SK-N-SH treated with all-trans-retinoic acid at 6 μM for 48 hours (cell line): Measurements from ENCODE around the gene DYNLRB1.
"Not testable (repeated sequence)": the region's sequence is repeated elsewhere in the genome, so short reads cannot be mapped to it uniquely, and the experiment has no call there.

Source experiments
- ARNTL ChIP-seq: fragments of 450-650 bp; formaldehyde crosslinking; IDR thresholded peaks from 2 replicates; pipeline ENCODE4 v1.5.0; 2020; ENCODE audit warnings: low read depth, mild to moderate bottlenecking, moderate library complexity, borderline replicate concordance
- BACH2 ChIP-seq: fragments of 250-450 bp; sonication (Bioruptor Pico); IDR thresholded peaks from 2 replicates; pipeline ENCODE4 v1.9.0; 2021; ENCODE audit warnings: mild to moderate bottlenecking, borderline replicate concordance
- GLIS3 ChIP-seq: fragments of 250-450 bp; sonication (Bioruptor Pico); IDR thresholded peaks from 2 replicates; pipeline ENCODE4 v1.5.0; 2020; ENCODE audit warnings: mild to moderate bottlenecking, moderate library complexity
- ISL1 ChIP-seq: fragments of 250-450 bp; sonication (Bioruptor Pico); IDR thresholded peaks from 2 replicates; pipeline ENCODE4 v2.1.2; 2022; ENCODE audit warnings: mild to moderate bottlenecking, moderate library complexity
- OSR1 ChIP-seq: fragments of 250-450 bp; sonication (Bioruptor Pico); IDR thresholded peaks from 2 replicates; pipeline ENCODE4 v1.8.0; 2022; ENCODE audit warnings: moderate library complexity, mild to moderate bottlenecking, inconsistent platforms
- RARB ChIP-seq: fragments of 250-450 bp; sonication (Bioruptor Pico); IDR thresholded peaks from 2 replicates; pipeline ENCODE4 v1.8.0; 2021; ENCODE audit warnings: mild to moderate bottlenecking, moderate library complexity
- TCF4 ChIP-seq: fragments of 250-450 bp; sonication (Bioruptor Pico); IDR thresholded peaks from 2 replicates; pipeline ENCODE4 v1.8.0; 2021; ENCODE audit warnings: mild to moderate bottlenecking, moderate library complexity, borderline replicate concordance
- ZFP3 ChIP-seq: fragments of 250-450 bp; sonication (Bioruptor Pico); IDR thresholded peaks from 2 replicates; pipeline ENCODE4 v1.5.0; 2020; ENCODE audit warnings: mild to moderate bottlenecking, moderate library complexity
- ZFP30 ChIP-seq: fragments of 450-650 bp; formaldehyde crosslinking; IDR thresholded peaks from 2 replicates; pipeline ENCODE4 v1.5.0; 2022; ENCODE audit warnings: mild to moderate bottlenecking, moderate library complexity
- TF ChIP-seq, protein P1 (sequence below): fragments of 250-450 bp; sonication (Bioruptor Pico); IDR thresholded peaks from 2 replicates; pipeline ENCODE4 v1.5.0; 2020; ENCODE audit warnings: mild to moderate bottlenecking, moderate library complexity
- TF ChIP-seq, protein P2 (sequence below): fragments of 250-450 bp; sonication (Bioruptor Pico); IDR thresholded peaks from 2 replicates; pipeline ENCODE4 v1.8.0; 2021; ENCODE audit warnings: low read depth, mild to moderate bottlenecking, moderate library complexity, borderline replicate concordance
- TF ChIP-seq, protein P3 (sequence below): fragments of 250-450 bp; sonication (Bioruptor Pico); IDR thresholded peaks from 2 replicates; pipeline ENCODE4 v1.5.1; 2021; ENCODE audit warnings: mild to moderate bottlenecking, moderate library complexity

DNA sequence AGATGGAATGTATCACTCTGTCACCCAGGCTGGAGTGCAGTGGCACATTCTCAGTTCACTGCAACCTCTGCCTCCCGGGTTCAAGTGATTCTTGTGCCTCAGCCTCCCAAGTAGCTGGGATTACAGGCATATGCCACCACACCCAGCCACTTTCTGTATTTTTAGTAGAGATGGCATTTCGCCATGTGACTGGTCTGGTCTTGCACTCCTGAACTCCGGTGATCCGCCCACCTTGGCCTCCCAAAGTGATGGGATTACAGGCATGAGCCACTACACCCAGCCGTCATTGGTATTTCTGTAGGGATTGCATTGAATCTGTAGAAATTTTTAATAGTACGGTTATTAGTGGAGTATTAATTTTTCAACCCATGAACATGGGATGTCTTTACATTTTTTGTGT is 18.6 kb upstream of the DYNLRB1 start:
- not testable (repeated sequence) for TF ChIP-seq ISL1 (CRISPR knock-in tag); ZFP30 (CRISPR knock-in tag); OSR1 (CRISPR knock-in tag); ARNTL (CRISPR knock-in tag); TCF4 (CRISPR knock-in tag); RARB (CRISPR knock-in tag); BACH2; ZFP3 (CRISPR knock-in tag); GLIS3 (CRISPR knock-in tag)
- TF ChIP-seq, protein P1, sequence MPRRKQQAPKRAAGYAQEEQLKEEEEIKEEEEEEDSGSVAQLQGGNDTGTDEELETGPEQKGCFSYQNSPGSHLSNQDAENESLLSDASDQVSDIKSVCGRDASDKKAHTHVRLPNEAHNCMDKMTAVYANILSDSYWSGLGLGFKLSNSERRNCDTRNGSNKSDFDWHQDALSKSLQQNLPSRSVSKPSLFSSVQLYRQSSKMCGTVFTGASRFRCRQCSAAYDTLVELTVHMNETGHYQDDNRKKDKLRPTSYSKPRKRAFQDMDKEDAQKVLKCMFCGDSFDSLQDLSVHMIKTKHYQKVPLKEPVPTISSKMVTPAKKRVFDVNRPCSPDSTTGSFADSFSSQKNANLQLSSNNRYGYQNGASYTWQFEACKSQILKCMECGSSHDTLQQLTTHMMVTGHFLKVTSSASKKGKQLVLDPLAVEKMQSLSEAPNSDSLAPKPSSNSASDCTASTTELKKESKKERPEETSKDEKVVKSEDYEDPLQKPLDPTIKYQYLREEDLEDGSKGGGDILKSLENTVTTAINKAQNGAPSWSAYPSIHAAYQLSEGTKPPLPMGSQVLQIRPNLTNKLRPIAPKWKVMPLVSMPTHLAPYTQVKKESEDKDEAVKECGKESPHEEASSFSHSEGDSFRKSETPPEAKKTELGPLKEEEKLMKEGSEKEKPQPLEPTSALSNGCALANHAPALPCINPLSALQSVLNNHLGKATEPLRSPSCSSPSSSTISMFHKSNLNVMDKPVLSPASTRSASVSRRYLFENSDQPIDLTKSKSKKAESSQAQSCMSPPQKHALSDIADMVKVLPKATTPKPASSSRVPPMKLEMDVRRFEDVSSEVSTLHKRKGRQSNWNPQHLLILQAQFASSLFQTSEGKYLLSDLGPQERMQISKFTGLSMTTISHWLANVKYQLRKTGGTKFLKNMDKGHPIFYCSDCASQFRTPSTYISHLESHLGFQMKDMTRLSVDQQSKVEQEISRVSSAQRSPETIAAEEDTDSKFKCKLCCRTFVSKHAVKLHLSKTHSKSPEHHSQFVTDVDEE (CRISPR knock-in tag), result not testable (repeated sequence)
- TF ChIP-seq, protein P2, sequence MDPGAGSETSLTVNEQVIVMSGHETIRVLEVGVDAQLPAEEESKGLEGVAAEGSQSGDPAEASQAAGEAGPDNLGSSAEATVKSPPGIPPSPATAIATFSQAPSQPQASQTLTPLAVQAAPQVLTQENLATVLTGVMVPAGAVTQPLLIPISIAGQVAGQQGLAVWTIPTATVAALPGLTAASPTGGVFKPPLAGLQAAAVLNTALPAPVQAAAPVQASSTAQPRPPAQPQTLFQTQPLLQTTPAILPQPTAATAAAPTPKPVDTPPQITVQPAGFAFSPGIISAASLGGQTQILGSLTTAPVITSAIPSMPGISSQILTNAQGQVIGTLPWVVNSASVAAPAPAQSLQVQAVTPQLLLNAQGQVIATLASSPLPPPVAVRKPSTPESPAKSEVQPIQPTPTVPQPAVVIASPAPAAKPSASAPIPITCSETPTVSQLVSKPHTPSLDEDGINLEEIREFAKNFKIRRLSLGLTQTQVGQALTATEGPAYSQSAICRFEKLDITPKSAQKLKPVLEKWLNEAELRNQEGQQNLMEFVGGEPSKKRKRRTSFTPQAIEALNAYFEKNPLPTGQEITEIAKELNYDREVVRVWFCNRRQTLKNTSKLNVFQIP, result not testable (repeated sequence)
- TF ChIP-seq, protein P3, sequence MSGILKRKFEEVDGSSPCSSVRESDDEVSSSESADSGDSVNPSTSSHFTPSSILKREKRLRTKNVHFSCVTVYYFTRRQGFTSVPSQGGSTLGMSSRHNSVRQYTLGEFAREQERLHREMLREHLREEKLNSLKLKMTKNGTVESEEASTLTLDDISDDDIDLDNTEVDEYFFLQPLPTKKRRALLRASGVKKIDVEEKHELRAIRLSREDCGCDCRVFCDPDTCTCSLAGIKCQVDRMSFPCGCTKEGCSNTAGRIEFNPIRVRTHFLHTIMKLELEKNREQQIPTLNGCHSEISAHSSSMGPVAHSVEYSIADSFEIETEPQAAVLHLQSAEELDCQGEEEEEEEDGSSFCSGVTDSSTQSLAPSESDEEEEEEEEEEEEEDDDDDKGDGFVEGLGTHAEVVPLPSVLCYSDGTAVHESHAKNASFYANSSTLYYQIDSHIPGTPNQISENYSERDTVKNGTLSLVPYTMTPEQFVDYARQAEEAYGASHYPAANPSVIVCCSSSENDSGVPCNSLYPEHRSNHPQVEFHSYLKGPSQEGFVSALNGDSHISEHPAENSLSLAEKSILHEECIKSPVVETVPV (CRISPR knock-in tag), result not testable (repeated sequence)
